Nephron progenitor cell (in vitro differentiated cells): ENCODE results near the gene MRPL10.

Experiments used
- DNase-seq: peaks from one replicate; pipeline ENCODE4 v3.0.0; 2021
- H3K27ac Mint-ChIP-seq: 2 replicates; pipeline ENCODE4 v1.8.0; 2021; ENCODE audit warnings: mild to moderate bottlenecking, moderate library complexity, mixed read lengths
- H3K27me3 Mint-ChIP-seq: 2 replicates; pipeline ENCODE4 v1.8.0; 2021; ENCODE audit warnings: mild to moderate bottlenecking, low read depth, mixed read lengths; ENCODE audit not compliant: poor library complexity
- H3K36me3 Mint-ChIP-seq: 2 replicates; pipeline ENCODE4 v1.8.0; 2021; ENCODE audit warnings: low read depth, mixed read lengths
- H3K4me1 Mint-ChIP-seq: 2 replicates; pipeline ENCODE4 v1.8.0; 2021; ENCODE audit warnings: mixed read lengths
- H3K4me3 Mint-ChIP-seq: 2 replicates; pipeline ENCODE4 v1.8.0; 2021; ENCODE audit warnings: mild to moderate bottlenecking, moderate library complexity, mixed read lengths
- H3K9me3 Mint-ChIP-seq: 2 replicates; pipeline ENCODE4 v1.8.0; 2021; ENCODE audit warnings: mild to moderate bottlenecking, moderate library complexity, mixed read lengths
- CTCF ChIP-seq: fragments of 200-600 bp; sonication (generic); IDR thresholded peaks from 2 replicates; pipeline ENCODE4 v1.5.0; 2021; ENCODE audit warnings: antibody characterized with exemption

The MRPL10 gene

GRCh38 chr17:47848198-47848513 is 16.8 kb upstream of the MRPL10 start:
- no peak for DNase-seq
- no peak overlapping the region for H3K27ac Mint-ChIP-seq
- H3K36me3 Mint-ChIP-seq: no peaks in the 10 kb centered on the region
- peaks cover 56% of the 10 kb centered on the region for H3K27me3 Mint-ChIP-seq
- H3K9me3 Mint-ChIP-seq: no peaks in the 10 kb centered on the region
- H3K4me1 Mint-ChIP-seq: peaks cover 74% of the 10 kb centered on the region
- TF ChIP-seq CTCF: no peak
- no peak overlapping the region for H3K4me3 Mint-ChIP-seq

- peaks cover 51% of the 10 kb centered on the region for H3K27me3 Mint-ChIP-seq
- H3K4me1 Mint-ChIP-seq: peaks cover 74% of the 10 kb centered on the region
- H3K4me3 Mint-ChIP-seq: peak overlapping the region; percentile 73
- DNase-seq: peak; percentile 58
- H3K9me3 Mint-ChIP-seq: no peaks in the 10 kb centered on the region
- no peak overlapping the region for H3K27ac Mint-ChIP-seq
- H3K36me3 Mint-ChIP-seq: no peaks in the 10 kb centered on the region
- TF ChIP-seq CTCF: peak; percentile 34
Measured at GRCh38 chr17:47847341-47848197, 16.2 kb upstream of the MRPL10 start.

GRCh38 chr17:47846716-47847340 is 15.5 kb upstream of the MRPL10 start:
- no peak for TF ChIP-seq CTCF
- Mint-ChIP-seq H3K27me3 (peaks cover 43% of the 10 kb centered on the region), H3K36me3 (no peaks in the 10 kb centered on the region), H3K27ac (no peak overlapping the region), H3K4me1 (peaks cover 74% of the 10 kb centered on the region), H3K9me3 (no peaks in the 10 kb centered on the region), H3K4me3 (peak overlapping the region; percentile 73)
- DNase-seq: peak; percentile 66

GRCh38 chr17:47845716-47846075 is 14.4 kb upstream of the MRPL10 start:
- no peak for DNase-seq
- Mint-ChIP-seq H3K36me3 (no peaks in the 10 kb centered on the region), H3K27ac (no peak overlapping the region), H3K4me3 (peak overlapping the region; percentile 34), H3K27me3 (peaks cover 37% of the 10 kb centered on the region), H3K9me3 (no peaks in the 10 kb centered on the region), H3K4me1 (peaks cover 79% of the 10 kb centered on the region)
- TF ChIP-seq CTCF: no peak

GRCh38 chr17:47844814-47845715 is 13.7 kb upstream of the MRPL10 start:
- peak; percentile 39 for TF ChIP-seq CTCF
- H3K36me3 Mint-ChIP-seq: no peaks in the 10 kb centered on the region
- peak overlapping the region; percentile 34 for H3K4me3 Mint-ChIP-seq
- DNase-seq: no peak
- no peaks in the 10 kb centered on the region for H3K9me3 Mint-ChIP-seq
- H3K27ac Mint-ChIP-seq: no peak overlapping the region
- peaks cover 32% of the 10 kb centered on the region for H3K27me3 Mint-ChIP-seq
- H3K4me1 Mint-ChIP-seq: peaks cover 79% of the 10 kb centered on the region
